Thymus (tissue), 11 donors: ENCODE measurements around the gene STX3. TPM values are rescaled to one million over a fixed set of nuclear protein-coding genes. Genes with fewer than 3 reads are reported as not detected.

Experiments used
- DNase-seq, 9 donors: peaks; one replicate each; pipeline ENCODE4 v3.0.0-alpha.2; 2013; ENCODE audit warnings: low spot score in 9 of 9, low read depth in 6 of 9, missing footprints in 1 of 9
- H3K27ac ChIP-seq, 2 donors: one replicate each; pipeline ENCODE4 v1.5.1; 2013; ENCODE audit warnings: control low read depth in 1 of 2, low read depth in 1 of 2, low read length in 1 of 2, mild to moderate bottlenecking in 1 of 2, moderate library complexity in 1 of 2
- H3K27me3 ChIP-seq, 2 donors: one replicate each; pipeline ENCODE4 v1.5.1; 2013; ENCODE audit warnings: low read length in 1 of 2; ENCODE audit not compliant: control insufficient read depth in 2 of 2, insufficient read depth in 1 of 2
- H3K36me3 ChIP-seq, 2 donors: one replicate each; pipeline ENCODE4 v1.5.1; 2013; ENCODE audit warnings: low read length in 1 of 2, mild to moderate bottlenecking in 1 of 2, moderate library complexity in 1 of 2; ENCODE audit not compliant: control insufficient read depth in 2 of 2, insufficient read depth in 2 of 2
- H3K4me1 ChIP-seq, 2 donors: one replicate each; pipeline ENCODE4 v1.5.1; 2013; ENCODE audit warnings: low read length in 2 of 2; ENCODE audit not compliant: control insufficient read depth in 2 of 2, insufficient read depth in 2 of 2
- H3K4me3 ChIP-seq, 2 donors: one replicate each; pipeline ENCODE4 v1.5.1; 2013; ENCODE audit warnings: low read length in 2 of 2, control low read depth in 1 of 2, mild to moderate bottlenecking in 1 of 2
- H3K9me3 ChIP-seq, 2 donors: one replicate each; pipeline ENCODE4 v1.5.1; 2013; ENCODE audit warnings: low read length in 1 of 2, mild to moderate bottlenecking in 1 of 2; ENCODE audit not compliant: control insufficient read depth in 2 of 2, insufficient read depth in 1 of 2
- WGBS: extraction: QIAGEN DNeasy Blood & Tissue Kit; methylation state at CpG from one replicate; pipeline ENCODE4 v1.1.7; 2013; 5-methylcytosine and 5-hydroxymethylcytosine counted together
- polyA plus RNA-seq: library from polyadenylated mRNA; stranded (reverse); fragments of 200-250 nt; gene quantifications from one replicate; pipeline ENCODE4 v1.2.3, GENCODE V29; 2013
- total RNA-seq: library from RNA; stranded (reverse); fragments of 120-200 nt; gene quantifications from one replicate; pipeline ENCODE4 v1.2.4, GENCODE V29; 2013
- donor health status: healthy.

The STX3 gene
- total and polyA plus RNA-seq, 2 donors = 9.4 to 14.1 TPM

- Histone ChIP-seq H3K9me3 (no peaks in the 10 kb centered on the region), H3K4me1 (peaks cover 5 to 20% of the 10 kb centered on the region in 2 donors), H3K4me3 (peak overlapping the region; percentile 43 to 81), H3K27me3 (peaks cover 6 to 36% of the 10 kb centered on the region in 2 donors), H3K36me3 (no peaks in the 10 kb centered on the region), H3K27ac (no peak overlapping the region)
- DNase-seq = peak in 1 of 9 donors; percentile 8
- WGBS = 9% methylated on average over 23 of the region's 23 CpGs
Observed at GRCh38 chr11:59755701-59756557, 753 bp downstream of the STX3 start.

GRCh38 chr11:59756558-59756840 is 1.3 kb downstream of the STX3 start:
- H3K4me1 ChIP-seq = peaks cover 5 to 20% of the 10 kb centered on the region in 2 donors
- H3K36me3 ChIP-seq = no peaks in the 10 kb centered on the region
- WGBS = 56% methylated on average over 3 of the region's 3 CpGs
- no peaks in the 10 kb centered on the region for H3K9me3 ChIP-seq
- no peak for DNase-seq
- no peak overlapping the region for H3K27ac ChIP-seq
- no peak overlapping the region for H3K4me3 ChIP-seq
- H3K27me3 ChIP-seq = peaks cover 6 to 38% of the 10 kb centered on the region in 2 donors

GRCh38 chr11:59756845-59757244 is 1.7 kb downstream of the STX3 start:
- Histone ChIP-seq H3K27me3 (peaks cover 6 to 38% of the 10 kb centered on the region in 2 donors), H3K9me3 (no peaks in the 10 kb centered on the region), H3K4me3 (no peak overlapping the region), H3K4me1 (peaks cover 5 to 20% of the 10 kb centered on the region in 2 donors), H3K36me3 (no peaks in the 10 kb centered on the region), H3K27ac (no peak overlapping the region)
- no peak for DNase-seq
- WGBS = 40% methylated on average over 4 of the region's 4 CpGs

- Histone ChIP-seq H3K4me3 (no peak overlapping the region), H3K27me3 (peaks cover 6 to 40% of the 10 kb centered on the region in 2 donors), H3K27ac (no peak overlapping the region), H3K4me1 (peaks cover 5 to 20% of the 10 kb centered on the region in 2 donors), H3K36me3 (no peaks in the 10 kb centered on the region), H3K9me3 (no peaks in the 10 kb centered on the region)
- 94% methylated on average over 4 of the region's 4 CpGs for WGBS
- DNase-seq = no peak
Observed at GRCh38 chr11:59758401-59759037, 3.3 kb downstream of the STX3 start.

- no peak overlapping the region for H3K27ac ChIP-seq
- no peaks in the 10 kb centered on the region for H3K9me3 ChIP-seq
- 92% methylated on average over 4 of the region's 4 CpGs for WGBS
- no peak for DNase-seq
- H3K4me1 ChIP-seq = peaks cover 2 to 9% of the 10 kb centered on the region in 2 donors
- no peak overlapping the region for H3K4me3 ChIP-seq
- peaks cover 6 to 26% of the 10 kb centered on the region in 2 donors for H3K27me3 ChIP-seq
- H3K36me3 ChIP-seq = no peaks in the 10 kb centered on the region
Observed at GRCh38 chr11:59759900-59760299, 4.7 kb downstream of the STX3 start.

- 96% methylated on average over 4 of the region's 4 CpGs for WGBS
- H3K36me3 ChIP-seq = no peaks in the 10 kb centered on the region
Observed at GRCh38 chr11:59760771-59761170, 5.6 kb downstream of the STX3 start.

GRCh38 chr11:59761993-59762392 is 6.8 kb downstream of the STX3 start:
- Histone ChIP-seq H3K9me3 (no peaks in the 10 kb centered on the region), H3K27me3 (peaks cover 0 to 10% of the 10 kb centered on the region in 2 donors), H3K4me1 (peaks cover 0 to 8% of the 10 kb centered on the region in 2 donors), H3K36me3 (no peaks in the 10 kb centered on the region), H3K27ac (no peak overlapping the region), H3K4me3 (no peak overlapping the region)
- 98% methylated on average over 6 of the region's 6 CpGs for WGBS
- DNase-seq = no peak

More at GRCh38 chr11:59760771-59761170, 5.6 kb downstream of the STX3 start:
- Histone ChIP-seq H3K27me3 (peaks cover 3 to 19% of the 10 kb centered on the region in 2 donors), H3K4me1 (peaks cover 0 to 2% of the 10 kb centered on the region in 2 donors), H3K27ac (no peak overlapping the region), H3K9me3 (no peaks in the 10 kb centered on the region), H3K4me3 (no peak overlapping the region)
- DNase-seq = no peak

GRCh38 chr11:59765068-59765735 is 10.0 kb downstream of the STX3 start:
- DNase-seq = no peak
- no peak overlapping the region for H3K4me3 ChIP-seq
- no peaks in the 10 kb centered on the region for H3K9me3 ChIP-seq
- peaks cover 2 to 18% of the 10 kb centered on the region in 2 donors for H3K4me1 ChIP-seq
- no peak overlapping the region for H3K27ac ChIP-seq
- 95% methylated on average over 4 of the region's 4 CpGs for WGBS
- H3K27me3 ChIP-seq = peaks cover 0 to 6% of the 10 kb centered on the region in 2 donors
- no peaks in the 10 kb centered on the region for H3K36me3 ChIP-seq
